Spleen (tissue), 11 donors: ENCODE data around the gene CTNS. TPM values are rescaled to one million over a fixed set of nuclear protein-coding genes. Genes with fewer than 3 reads are reported as not detected.
A peak's percentile ranks its signal among the peaks of the same experiment; 100 is the strongest.

Source experiments
- DNase-seq: peaks from one replicate; pipeline ENCODE4 v3.0.0-alpha.2; 2020
- H3K27ac ChIP-seq, 8 donors: fragments of 200-600 bp; sonication (generic) in 7 of 8; 1 replicate in 4 of 8; 2 replicates in 4 of 8; pipeline versions ENCODE4 v1.5.0 to v1.8.0; 2016 to 2021; ENCODE audit warnings: inconsistent platforms in 4 of 8, mild to moderate bottlenecking in 4 of 8, moderate library complexity in 1 of 8
- H3K27me3 ChIP-seq, 7 donors: fragments of 200-600 bp; sonication (generic) in 6 of 7; replicated peaks in 1 of 7; 1 replicate in 4 of 7; 2 replicates in 3 of 7; pipeline versions ENCODE4 v1.5.0 to v1.8.0; 2016 to 2021; ENCODE audit warnings: inconsistent platforms in 3 of 7, mild to moderate bottlenecking in 1 of 7
- H3K36me3 ChIP-seq, 6 donors: fragments of 200-600 bp; sonication (generic) in 5 of 6; 1 replicate in 4 of 6; 2 replicates in 2 of 6; pipeline versions ENCODE4 v1.5.0 to v1.8.0; 2016 to 2021; ENCODE audit warnings: inconsistent platforms in 2 of 6
- H3K4me1 ChIP-seq, 6 donors: fragments of 200-600 bp; sonication (generic) in 5 of 6; 1 replicate in 3 of 6; 2 replicates in 3 of 6; pipeline versions ENCODE4 v1.5.0 to v1.8.0; 2016 to 2021; ENCODE audit warnings: inconsistent platforms in 3 of 6
- H3K4me3 ChIP-seq, 8 donors: fragments of 200-600 bp; sonication (generic) in 7 of 8; 1 replicate in 4 of 8; 2 replicates in 4 of 8; pipeline versions ENCODE4 v1.5.0 to v1.8.0; 2016 to 2021; ENCODE audit warnings: inconsistent platforms in 4 of 8, mild to moderate bottlenecking in 4 of 8, moderate library complexity in 2 of 8
- H3K9me3 ChIP-seq, 8 donors: fragments of 200-600 bp; sonication (generic) in 7 of 8; 1 replicate in 4 of 8; 2 replicates in 4 of 8; pipeline versions ENCODE4 v1.5.0 to v1.8.0; 2016 to 2021; ENCODE audit warnings: inconsistent platforms in 4 of 8
- CTCF ChIP-seq, 11 experiments: fragments of 200-600 bp in 7 of 11; fragments of 450-650 bp in 4 of 11; sonication (generic) in 4 of 11; IDR thresholded peaks in 8 of 11; conservative IDR thresholded peaks in 3 of 11; 1 replicate in 7 of 11; 2 replicates in 4 of 11; pipeline versions ENCODE4 v1.4.0 to v1.8.0; 2016 to 2021; ENCODE audit warnings: antibody characterized with exemption in 11 of 11, inconsistent platforms in 4 of 11, mild to moderate bottlenecking in 1 of 11
- POLR2A ChIP-seq, 3 donors: fragments of 450-650 bp; IDR thresholded peaks; one replicate each; pipeline ENCODE4 v1.5.1; 2017; ENCODE audit warnings: antibody characterized with exemption in 3 of 3, mild to moderate bottlenecking in 1 of 3
- POLR2AphosphoS5 ChIP-seq, 3 donors: sonication (generic); formaldehyde crosslinking; IDR thresholded peaks; one replicate each; pipeline ENCODE4 v1.5.1; 2017; ENCODE audit warnings: antibody characterized with exemption in 3 of 3
- WGBS, 5 donors: extraction: QIAGEN DNeasy Blood & Tissue Kit in 3 of 5; methylation state at CpG; one replicate each; pipeline versions ENCODE4 v1.1.5 to v1.1.7; 2013 to 2018; 5-methylcytosine and 5-hydroxymethylcytosine counted together
- intact Hi-C: fragments of 100-400 bp; cut with DNase I; formaldehyde crosslinking; loops from one replicate; pipeline ENCODE4 v1.15.0; 2023; ENCODE audit warnings: low total_unique reads
- polyA plus RNA-seq, 3 donors: library from polyadenylated mRNA; stranded (reverse); fragments of 200-250 nt; gene quantifications; one replicate each; pipeline ENCODE4 v1.2.1, GENCODE V29; 2013
- total RNA-seq, 7 donors: library from RNA; depleted of rRNA in 3 of 7; stranded (reverse); fragments of >200 nt in 3 of 7; fragmentation: NEBNext Ultra II Directional in 4 of 7; extraction: Animal tissue kit (Norgen Biotek cat#: 25700) in 4 of 7; gene quantifications; one replicate each; pipeline versions ENCODE4 v1.1.0 to v1.2.1, GENCODE V29; 2016 to 2021
- donor health status: healthy with polysubstance abuse.
- donor health status: DM: no; HTN: no; CAD: no; lungs with moderate emphysema.
- donor health status: DM: no; HTN: no; CAD: no.
- donor health status: Bipolar disorder and iron deficiency.
- donor health status: healthy.
- donor health status: DM: no; HTN: no; CAD: no.
- donor health status: DM: yes; HTN: yes; CAD: no.

CTNS gene
- total and polyA plus RNA-seq, 10 donors: 5.7 to 42.5 (median 14.0) TPM

- intact Hi-C loops: no loop called here
- Histone ChIP-seq H3K27ac (no peak overlapping the region), H3K4me1 (peaks cover 0 to 20% (median 9%) of the 10 kb centered on the region in 6 donors), H3K4me3 (no peak overlapping the region), H3K27me3 (no peaks in the 10 kb centered on the region), H3K9me3 (no peaks in the 10 kb centered on the region), H3K36me3 (peaks cover 0 to 82% (median 18%) of the 10 kb centered on the region in 6 donors)
- no peak for DNase-seq
- WGBS, 5 donors: 89 to 95% (median 90%) methylated on average over 9 to 12 of the region's 12 CpGs
- TF ChIP-seq CTCF (IDR thresholded peaks at IDR 0.05 in 8 of 11, conservative IDR thresholded peaks at IDR 0.05 in 3 of 11) (no peak), POLR2AphosphoS5 (IDR thresholded peaks at IDR 0.05) (no peak), POLR2A (IDR thresholded peaks at IDR 0.05) (no peak)
Measured at GRCh38 chr17:3647251-3647650, 10.7 kb downstream of the CTNS start.

- no peak overlapping the region for H3K27ac ChIP-seq
- H3K4me3 ChIP-seq: no peak overlapping the region
- intact Hi-C loops: no loop called here
- H3K4me1 ChIP-seq: peaks cover 0 to 20% (median 9%) of the 10 kb centered on the region in 6 donors
- H3K9me3 ChIP-seq: no peaks in the 10 kb centered on the region
- DNase-seq: no peak
- 66 to 73% (median 72%) methylated on average over 20 of the region's 20 CpGs for WGBS, 5 donors
- peak in 4 of 11 experiments; percentile 20 to 53 (median 38) for TF ChIP-seq CTCF (IDR thresholded peaks at IDR 0.05 in 8 of 11, conservative IDR thresholded peaks at IDR 0.05 in 3 of 11)
- TF ChIP-seq POLR2AphosphoS5 (IDR thresholded peaks at IDR 0.05): no peak
- no peak for TF ChIP-seq POLR2A (IDR thresholded peaks at IDR 0.05)
- no peaks in the 10 kb centered on the region for H3K27me3 ChIP-seq
- H3K36me3 ChIP-seq: peaks cover 0 to 82% (median 18%) of the 10 kb centered on the region in 6 donors
Measured at GRCh38 chr17:3647769-3648555, 11.4 kb downstream of the CTNS start.

GRCh38 chr17:3655766-3656165, 19.2 kb downstream of the CTNS start:
- Histone ChIP-seq H3K4me3 (no peak overlapping the region), H3K9me3 (no peaks in the 10 kb centered on the region), H3K27me3 (no peaks in the 10 kb centered on the region), H3K4me1 (peaks cover 0 to 29% (median 12%) of the 10 kb centered on the region in 6 donors), H3K27ac (no peak overlapping the region), H3K36me3 (peaks cover 0 to 63% (median 0%) of the 10 kb centered on the region in 6 donors)
- WGBS, 5 donors: 84 to 97% (median 91%) methylated on average over 6 to 11 of the region's 11 CpGs
- DNase-seq: no peak
- intact Hi-C loops: no loop called here
- no peak for TF ChIP-seq POLR2A (IDR thresholded peaks at IDR 0.05)
- no peak for TF ChIP-seq POLR2AphosphoS5 (IDR thresholded peaks at IDR 0.05)
- no peak for TF ChIP-seq CTCF (IDR thresholded peaks at IDR 0.05 in 8 of 11, conservative IDR thresholded peaks at IDR 0.05 in 3 of 11)

- H3K27me3 ChIP-seq: no peaks in the 10 kb centered on the region
- H3K36me3 ChIP-seq: peaks cover 0 to 63% (median 0%) of the 10 kb centered on the region in 6 donors
- no peak overlapping the region for H3K4me3 ChIP-seq
- H3K4me1 ChIP-seq: peaks cover 0 to 33% (median 12%) of the 10 kb centered on the region in 6 donors
- 91 to 97% (median 93%) methylated on average over 12 to 16 of the region's 16 CpGs for WGBS, 5 donors
- TF ChIP-seq CTCF (IDR thresholded peaks at IDR 0.05 in 8 of 11, conservative IDR thresholded peaks at IDR 0.05 in 3 of 11): no peak
- TF ChIP-seq POLR2AphosphoS5 (IDR thresholded peaks at IDR 0.05): no peak
- TF ChIP-seq POLR2A (IDR thresholded peaks at IDR 0.05): no peak
- H3K27ac ChIP-seq: no peak overlapping the region
- intact Hi-C loops: no loop called here
- DNase-seq: no peak
- H3K9me3 ChIP-seq: no peaks in the 10 kb centered on the region
Measured at GRCh38 chr17:3656353-3656752, 19.8 kb downstream of the CTNS start.
